Stimulated activated CD8-positive, alpha-beta memory T cell treated with anti-CD3 and anti-CD28 coated beads, Interleukin-15, amount 100 ng/mL, for 48 hours (primary cell): Measurements from ENCODE around the gene IGSF8.

Experiments
- DNase-seq, 2 donors: peaks; one replicate each; pipeline ENCODE4 v3.0.0-alpha.2; 2020; ENCODE audit warnings: low read depth in 2 of 2

The IGSF8 gene, protein sequence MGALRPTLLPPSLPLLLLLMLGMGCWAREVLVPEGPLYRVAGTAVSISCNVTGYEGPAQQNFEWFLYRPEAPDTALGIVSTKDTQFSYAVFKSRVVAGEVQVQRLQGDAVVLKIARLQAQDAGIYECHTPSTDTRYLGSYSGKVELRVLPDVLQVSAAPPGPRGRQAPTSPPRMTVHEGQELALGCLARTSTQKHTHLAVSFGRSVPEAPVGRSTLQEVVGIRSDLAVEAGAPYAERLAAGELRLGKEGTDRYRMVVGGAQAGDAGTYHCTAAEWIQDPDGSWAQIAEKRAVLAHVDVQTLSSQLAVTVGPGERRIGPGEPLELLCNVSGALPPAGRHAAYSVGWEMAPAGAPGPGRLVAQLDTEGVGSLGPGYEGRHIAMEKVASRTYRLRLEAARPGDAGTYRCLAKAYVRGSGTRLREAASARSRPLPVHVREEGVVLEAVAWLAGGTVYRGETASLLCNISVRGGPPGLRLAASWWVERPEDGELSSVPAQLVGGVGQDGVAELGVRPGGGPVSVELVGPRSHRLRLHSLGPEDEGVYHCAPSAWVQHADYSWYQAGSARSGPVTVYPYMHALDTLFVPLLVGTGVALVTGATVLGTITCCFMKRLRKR

DNA sequence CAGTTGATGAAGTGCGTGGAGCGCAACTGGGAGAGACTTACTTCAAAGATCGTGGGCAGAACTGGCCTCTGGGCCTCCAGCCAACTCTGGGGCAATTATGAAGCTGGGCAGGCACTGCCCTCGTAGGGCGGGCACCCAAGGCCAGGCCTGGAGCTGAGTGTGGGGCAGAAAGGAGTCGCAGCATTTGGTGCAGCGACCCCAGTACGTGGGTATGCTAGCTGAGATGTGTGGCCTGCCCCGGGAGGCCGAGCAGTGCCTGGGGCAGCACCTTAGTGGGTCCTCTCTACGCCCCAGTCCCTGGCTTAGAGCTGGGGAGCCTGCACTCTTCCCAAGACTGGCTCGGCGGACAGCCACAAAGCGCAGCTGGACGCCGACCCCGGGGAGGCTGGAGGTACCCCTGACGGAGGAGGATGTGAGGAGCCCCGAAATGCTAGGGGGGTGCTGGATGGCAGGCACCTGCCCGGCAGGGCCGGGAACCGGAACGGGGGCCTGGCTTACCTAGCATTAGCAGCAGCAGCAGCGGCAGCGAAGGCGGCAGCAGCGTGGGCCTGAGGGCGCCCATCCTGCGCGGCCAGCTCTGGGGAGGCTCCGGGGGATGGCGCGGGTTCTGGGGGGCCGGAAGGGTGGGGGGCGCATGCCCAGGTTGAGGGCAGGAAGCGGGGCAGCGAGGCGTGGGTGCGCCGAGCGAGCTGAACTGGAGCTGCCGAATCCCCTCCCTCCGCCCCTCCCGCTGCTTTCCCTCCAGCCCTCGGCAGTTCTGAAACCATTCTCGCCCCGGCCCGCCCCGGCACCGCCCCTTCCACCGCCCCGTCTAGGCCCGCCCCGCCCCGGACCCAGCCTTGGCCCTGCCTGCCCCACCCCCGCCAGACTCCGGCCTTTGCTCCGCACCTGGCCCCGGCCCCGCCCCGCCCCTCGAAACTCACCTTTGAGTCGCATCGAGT is at the start of gene IGSF8:
Gene IGSF8, minus strand, starts transcription at position 709 of the 941 bp plus-strand sequence. Its CDS starts 147 bp downstream, at position 562.
- peak; percentile 83 to 86 for DNase-seq

GRCh38 chr1:160148121-160148520 is 49.7 kb upstream of the IGSF8 start:
- DNase-seq = no peak

DNA sequence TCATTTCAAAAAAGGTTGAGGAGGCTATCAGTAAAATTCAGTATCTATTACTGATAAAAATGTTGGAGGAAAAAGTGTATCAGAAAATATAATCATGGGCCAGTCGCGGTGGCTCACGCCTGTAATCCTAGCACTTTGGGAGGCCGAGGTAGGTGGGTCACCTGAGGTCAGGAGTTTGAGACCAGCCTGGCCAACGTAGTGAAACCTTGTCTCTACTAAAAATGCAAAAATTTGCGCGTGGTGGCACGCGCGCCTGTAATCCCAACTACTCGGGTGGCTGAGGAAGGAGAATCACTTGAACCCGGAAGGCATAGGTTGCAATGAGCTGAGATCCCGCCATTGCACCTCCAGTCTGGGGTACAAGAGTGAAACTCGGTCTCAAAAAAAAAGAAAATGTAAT is 47.7 kb upstream of the IGSF8 start:
- no peak for DNase-seq

DNA sequence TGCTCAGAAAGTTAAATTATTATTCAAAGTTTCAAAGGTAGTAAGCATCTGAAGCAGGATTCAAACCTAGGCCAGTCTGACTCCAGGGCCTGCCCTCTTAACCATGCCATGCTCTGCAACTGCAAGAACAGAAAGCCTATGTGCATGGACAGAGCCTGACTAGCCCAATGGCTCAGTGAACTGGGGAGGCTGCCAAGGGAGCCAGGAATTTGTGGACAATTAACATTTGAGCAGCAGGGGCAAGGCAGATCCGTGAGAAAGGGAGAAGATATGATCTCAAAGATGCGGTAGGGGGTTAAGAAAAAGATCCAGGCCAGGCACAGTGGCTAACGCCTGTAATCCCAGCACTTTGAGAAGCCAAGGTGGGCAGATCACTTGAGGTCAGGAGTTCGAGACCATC is 46.5 kb upstream of the IGSF8 start:
- no peak for DNase-seq

DNA sequence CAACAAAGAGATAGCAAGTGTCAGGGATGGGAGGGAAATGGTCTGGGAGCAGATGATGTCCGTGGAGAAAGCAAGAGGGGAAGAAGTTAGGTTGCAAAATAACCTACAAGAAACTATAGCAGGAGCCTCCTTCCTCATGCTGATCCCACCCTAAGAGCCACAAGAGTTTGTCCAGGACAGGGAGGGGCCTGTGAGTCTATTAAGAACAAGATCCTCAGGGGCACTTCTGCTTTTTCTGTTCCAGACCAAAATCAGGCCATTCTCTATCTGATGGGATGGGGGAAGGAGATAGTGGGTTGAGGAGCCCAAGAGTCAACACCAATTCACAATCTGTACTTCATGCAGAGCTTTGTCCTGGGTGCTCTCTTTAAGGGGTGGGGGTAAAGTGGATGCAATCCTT is 45.3 kb upstream of the IGSF8 start:
- no peak for DNase-seq

- no peak for DNase-seq
Measured at GRCh38 chr1:160139840-160140239, 41.4 kb upstream of the IGSF8 start.

DNA sequence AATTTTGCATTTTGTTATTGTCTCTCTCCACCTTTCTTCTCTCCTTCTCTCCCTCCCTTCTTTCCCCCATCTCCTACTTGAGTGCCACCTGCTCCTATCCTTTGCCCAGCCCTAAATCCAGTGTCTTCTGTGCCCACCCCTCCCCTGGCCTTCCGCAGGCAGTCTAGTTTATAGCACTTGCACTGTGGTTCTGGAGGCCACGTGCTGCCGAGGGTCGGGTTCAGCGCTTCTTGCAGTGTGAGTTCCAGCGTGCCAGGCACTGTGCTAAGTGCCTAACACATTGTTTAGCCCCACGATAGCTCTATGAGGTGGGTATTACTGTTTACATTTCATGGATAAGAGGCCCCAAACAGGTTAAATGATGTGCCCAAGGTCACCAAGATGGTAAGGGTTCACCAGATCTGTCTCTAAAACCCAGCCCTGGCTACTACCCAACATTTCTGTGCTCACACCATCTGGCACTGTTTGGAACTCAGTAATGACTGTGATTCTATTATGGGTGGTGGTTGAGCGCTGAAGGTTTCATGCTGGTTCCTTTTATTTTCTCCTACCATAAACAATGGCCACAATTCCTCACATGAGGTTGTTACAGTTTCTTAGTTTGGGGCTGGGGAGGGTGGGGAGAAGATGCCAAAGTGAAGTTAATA is 38.9 kb upstream of the IGSF8 start:
- DNase-seq = no peak

GRCh38 chr1:160136926-160137200 is 38.4 kb upstream of the IGSF8 start:
- DNase-seq = no peak

DNA sequence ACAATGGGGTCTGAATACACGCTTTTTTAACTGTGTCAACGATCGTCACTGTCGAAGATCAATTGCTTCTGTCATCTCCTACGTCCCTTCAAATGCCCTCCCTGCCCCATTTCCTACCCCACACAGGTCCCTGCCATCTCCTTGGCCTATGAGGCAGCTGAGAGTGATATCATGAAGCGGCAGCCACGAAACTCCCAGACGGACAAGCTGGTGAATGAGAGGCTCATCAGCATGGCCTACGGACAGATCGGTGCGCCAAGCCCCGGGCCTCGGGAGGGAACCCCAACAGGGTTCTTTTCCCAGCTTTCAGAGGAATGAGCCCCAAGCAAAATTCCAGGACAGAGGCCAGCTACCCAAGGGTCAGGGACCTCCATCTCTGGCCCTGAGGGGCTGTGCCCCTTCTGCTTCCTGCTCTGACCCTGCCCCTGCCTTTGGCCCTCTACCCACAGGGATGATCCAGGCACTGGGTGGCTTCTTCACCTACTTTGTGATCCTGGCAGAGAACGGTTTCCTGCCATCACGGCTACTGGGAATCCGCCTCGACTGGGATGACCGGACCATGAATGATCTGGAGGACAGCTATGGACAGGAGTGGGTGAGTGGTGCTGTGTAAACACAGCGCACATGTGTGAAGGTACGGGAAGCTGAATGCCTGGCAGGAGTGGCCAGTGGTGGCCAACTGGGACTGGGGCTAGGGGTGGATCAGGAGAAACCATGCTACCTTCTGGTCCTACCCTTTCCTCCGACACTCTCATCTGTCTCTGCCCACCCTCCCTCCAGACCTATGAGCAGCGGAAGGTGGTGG is 37.9 kb upstream of the IGSF8 start:
- DNase-seq = no peak

DNA sequence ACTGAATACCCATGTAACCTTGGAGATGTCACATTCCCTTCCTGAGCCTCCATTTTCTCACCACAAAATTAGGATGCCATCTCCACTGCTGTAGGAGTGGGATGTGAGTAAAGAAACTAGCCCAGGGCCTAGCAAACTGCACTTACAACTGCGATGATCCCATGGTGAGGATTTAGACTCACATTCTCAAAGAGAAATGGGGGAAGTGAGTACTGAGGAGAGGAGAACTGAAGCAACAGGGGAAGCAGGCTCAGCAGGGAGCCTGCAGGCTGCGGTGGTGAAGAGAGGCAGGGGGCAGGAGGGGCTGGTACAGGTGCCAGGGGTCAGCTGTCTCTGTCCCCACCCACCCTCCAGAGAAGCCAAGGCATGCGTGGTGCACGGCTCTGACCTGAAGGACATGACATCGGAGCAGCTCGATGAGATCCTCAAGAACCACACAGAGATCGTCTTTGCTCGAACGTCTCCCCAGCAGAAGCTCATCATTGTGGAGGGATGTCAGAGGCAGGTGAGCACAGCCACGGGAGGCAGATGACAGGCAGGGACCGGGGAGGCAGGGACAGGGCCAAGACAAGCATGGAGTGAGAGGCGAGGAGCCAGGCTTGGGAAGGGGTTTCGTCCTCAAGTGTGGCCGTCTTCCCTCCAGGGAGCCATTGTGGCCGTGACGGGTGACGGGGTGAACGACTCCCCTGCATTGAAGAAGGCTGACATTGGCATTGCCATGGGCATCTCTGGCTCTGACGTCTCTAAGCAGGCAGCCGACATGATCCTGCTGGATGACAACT is 36.6 kb upstream of the IGSF8 start:
- no peak for DNase-seq

- no peak for DNase-seq
Measured at GRCh38 chr1:160133990-160134770, 35.8 kb upstream of the IGSF8 start.

DNA sequence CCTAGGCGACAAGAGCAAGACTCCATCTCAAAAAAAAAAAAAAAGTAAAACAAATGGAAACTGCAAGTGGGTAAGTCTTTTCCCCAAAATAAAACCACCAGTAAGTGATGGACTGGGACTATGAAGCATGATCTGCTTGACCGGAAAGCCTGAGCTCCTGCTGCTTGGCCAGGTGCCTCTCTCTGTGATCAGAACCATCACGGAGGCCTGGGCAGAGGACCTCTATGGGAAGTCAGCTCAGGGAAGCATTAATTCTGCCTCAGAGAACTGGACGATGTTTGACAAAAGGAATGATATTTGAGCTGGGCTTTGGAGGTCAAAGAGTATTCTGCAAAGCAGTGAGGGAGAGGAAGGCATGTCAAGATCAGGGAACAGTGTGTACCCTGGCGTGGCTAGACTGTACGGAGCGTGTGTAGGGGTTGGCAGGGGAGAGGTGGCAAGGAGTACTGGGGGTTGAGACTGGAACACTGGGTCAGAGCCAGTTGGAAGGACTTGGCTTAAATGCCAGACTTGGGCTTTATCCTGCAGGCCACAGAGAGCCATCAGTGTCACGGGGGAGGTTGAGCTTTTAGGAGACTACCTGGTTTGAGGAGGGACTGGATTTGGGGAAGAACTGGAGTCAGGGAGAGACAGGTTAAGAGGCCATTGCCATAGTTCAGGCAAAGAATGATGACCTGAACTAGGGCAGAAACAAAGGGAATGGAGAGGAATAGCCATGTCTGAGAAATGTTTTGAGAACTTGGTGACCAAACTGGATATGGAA is 33.6 kb upstream of the IGSF8 start:
- DNase-seq = no peak

DNA sequence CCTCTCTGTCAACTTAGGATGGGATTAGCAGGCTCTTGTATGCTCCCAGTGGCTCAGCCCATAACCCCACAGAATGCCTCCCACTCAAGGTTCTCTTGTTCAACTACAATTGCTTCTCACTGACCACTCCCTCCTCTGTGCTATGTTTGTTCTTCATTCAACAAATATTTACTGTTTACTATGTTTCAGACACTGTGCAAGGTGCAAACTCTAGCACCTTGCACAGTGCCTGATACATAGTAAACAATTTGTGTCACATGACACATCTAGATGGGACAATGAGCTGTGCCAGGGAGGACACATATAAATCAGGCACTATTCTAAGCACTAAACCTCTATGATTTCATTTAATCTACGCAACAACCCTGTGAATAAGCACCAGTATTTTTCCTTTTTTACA is 32.5 kb upstream of the IGSF8 start:
- no peak for DNase-seq

DNA sequence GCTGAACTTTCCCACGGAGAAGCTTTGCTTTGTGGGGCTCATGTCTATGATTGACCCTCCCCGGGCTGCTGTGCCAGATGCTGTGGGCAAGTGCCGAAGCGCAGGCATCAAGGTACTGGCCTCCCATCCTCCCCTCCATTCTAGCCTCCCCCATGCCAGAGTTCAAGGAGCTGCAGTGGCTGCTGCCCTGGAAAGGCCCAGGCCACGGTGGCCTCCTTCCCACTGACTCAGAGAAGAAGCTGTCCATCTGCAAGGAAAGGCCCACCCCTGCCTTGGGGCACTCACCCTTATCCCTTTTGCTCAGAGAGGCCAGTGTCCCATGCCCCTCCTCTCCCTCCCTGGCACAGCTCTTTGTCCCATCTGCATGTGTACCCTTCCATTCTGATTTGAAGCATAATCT is 32.1 kb upstream of the IGSF8 start:
- no peak for DNase-seq

GRCh38 chr1:160129966-160130365 is 31.5 kb upstream of the IGSF8 start:
- no peak for DNase-seq

DNA sequence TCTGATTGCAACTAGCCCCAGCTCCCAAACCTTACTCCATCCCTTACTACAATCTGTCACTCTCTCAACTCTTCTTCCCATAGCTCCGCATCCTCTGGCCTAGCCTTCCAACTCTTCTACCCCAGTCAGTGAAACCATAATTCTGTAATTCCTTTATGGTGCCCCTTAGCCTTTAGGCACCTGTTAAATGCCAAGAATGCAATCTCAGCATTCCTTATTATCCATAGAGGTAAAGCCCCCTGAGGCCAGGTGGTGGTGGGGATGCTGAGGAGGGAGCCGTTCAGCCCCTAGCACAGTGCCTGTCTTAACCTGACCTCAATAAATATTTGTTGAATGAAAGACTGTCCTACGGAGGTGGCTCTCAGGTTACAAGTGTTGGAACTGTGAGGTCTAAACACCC is 31.1 kb upstream of the IGSF8 start:
- no peak for DNase-seq

DNA sequence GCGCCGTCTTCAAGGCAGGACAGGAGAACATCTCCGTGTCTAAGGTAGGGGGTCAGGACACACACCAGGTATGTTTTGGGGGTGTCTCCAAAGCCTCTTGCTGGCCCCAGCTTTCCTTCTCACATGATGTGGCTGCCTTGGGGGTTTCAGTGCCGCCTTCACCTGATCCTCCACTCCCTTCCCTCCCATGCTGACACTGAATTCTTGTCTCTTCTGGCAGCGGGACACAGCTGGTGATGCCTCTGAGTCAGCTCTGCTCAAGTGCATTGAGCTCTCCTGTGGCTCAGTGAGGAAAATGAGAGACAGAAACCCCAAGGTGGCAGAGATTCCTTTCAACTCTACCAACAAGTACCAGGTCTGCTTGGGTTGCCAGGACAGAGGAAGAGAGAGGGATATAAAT is 30.6 kb upstream of the IGSF8 start:
- DNase-seq = no peak

- no peak for DNase-seq
Measured at GRCh38 chr1:160128636-160129035, 30.2 kb upstream of the IGSF8 start.
